H9 (cell line): ENCODE results near the gene MUC2. TPM values are rescaled to one million over a fixed set of nuclear protein-coding genes. Genes with fewer than 3 reads are reported as not detected.

Experiments used
- DNase-seq: peaks from one replicate; pipeline ENCODE4 v3.0.0-alpha.2; 2017
- H2AFZ ChIP-seq: one replicate; pipeline ENCODE4 v1.6.1; 2013; ENCODE audit warnings: mild to moderate bottlenecking, low read length, control low read depth, moderate library complexity
- H2AK5ac ChIP-seq: 2 replicates; pipeline ENCODE4 v1.6.1; 2013; ENCODE audit warnings: low read length, control low read depth, mixed read lengths; ENCODE audit not compliant: insufficient read length
- H2BK120ac ChIP-seq: one replicate; pipeline ENCODE4 v1.6.1; 2013; ENCODE audit warnings: low read depth, mild to moderate bottlenecking, low read length, control low read depth, inconsistent platforms; ENCODE audit not compliant: poor library complexity, severe bottlenecking
- H2BK12ac ChIP-seq: 2 replicates; pipeline ENCODE4 v1.6.1; 2013; ENCODE audit warnings: low read length, control low read depth, mixed read lengths, low read depth; ENCODE audit not compliant: insufficient read length
- H2BK15ac ChIP-seq: 2 replicates; pipeline ENCODE4 v1.6.1; 2013; ENCODE audit warnings: low read depth, low read length, control low read depth
- H2BK20ac ChIP-seq: one replicate; pipeline ENCODE4 v1.6.1; 2013; ENCODE audit warnings: low read depth, mild to moderate bottlenecking, low read length, control low read depth, inconsistent platforms; ENCODE audit not compliant: poor library complexity, severe bottlenecking
- H2BK5ac ChIP-seq: 2 replicates; pipeline ENCODE4 v1.6.1; 2013; ENCODE audit warnings: low read length, control low read depth, mixed read lengths; ENCODE audit not compliant: insufficient read length
- H3K14ac ChIP-seq: 2 replicates; pipeline ENCODE4 v1.6.1; 2013; ENCODE audit warnings: low read length, control low read depth; ENCODE audit not compliant: insufficient read depth
- H3K18ac ChIP-seq: 2 replicates; pipeline ENCODE4 v1.6.1; 2013; ENCODE audit warnings: low read depth, mild to moderate bottlenecking, mixed read lengths, low read length, control low read depth; ENCODE audit not compliant: insufficient read length
- H3K23ac ChIP-seq: 2 replicates; pipeline ENCODE4 v1.6.1; 2013; ENCODE audit warnings: low read length, control low read depth, mixed read lengths, low read depth; ENCODE audit not compliant: insufficient read length
- H3K23me2 ChIP-seq: 2 replicates; pipeline ENCODE4 v1.6.1; 2013; ENCODE audit warnings: low read depth, mild to moderate bottlenecking, mixed read lengths, low read length, control low read depth; ENCODE audit not compliant: insufficient read length, poor library complexity, severe bottlenecking
- H3K27ac ChIP-seq: 2 replicates; pipeline ENCODE4 v1.5.1; 2013; ENCODE audit warnings: low read length, control low read depth, mixed read lengths, low read depth; ENCODE audit not compliant: insufficient read length
- H3K27me3 ChIP-seq: 2 replicates; pipeline ENCODE4 v1.6.1; 2013; ENCODE audit warnings: low read length, control low read depth, inconsistent platforms; ENCODE audit not compliant: insufficient read depth
- H3K4ac ChIP-seq: 2 replicates; pipeline ENCODE4 v1.6.1; 2013; ENCODE audit warnings: low read depth, mild to moderate bottlenecking, control low read depth, inconsistent platforms, low read length, moderate library complexity
- H3K4me1 ChIP-seq: 2 replicates; pipeline ENCODE4 v1.6.1; 2013; ENCODE audit warnings: low read length, control low read depth, inconsistent platforms; ENCODE audit not compliant: insufficient read depth
- H3K4me2 ChIP-seq: 2 replicates; pipeline ENCODE4 v1.6.1; 2013; ENCODE audit warnings: low read length, control low read depth, mixed read lengths; ENCODE audit not compliant: insufficient read length, insufficient read depth
- H3K56ac ChIP-seq: 2 replicates; pipeline ENCODE4 v1.6.1; 2013; ENCODE audit warnings: low read depth, mild to moderate bottlenecking, mixed read lengths, low read length, control low read depth; ENCODE audit not compliant: insufficient read length
- H3K79me1 ChIP-seq: 2 replicates; pipeline ENCODE4 v1.6.1; 2013; ENCODE audit warnings: low read depth, mild to moderate bottlenecking, moderate library complexity, low read length, control low read depth, inconsistent platforms; ENCODE audit not compliant: insufficient read depth, poor library complexity, severe bottlenecking
- H3K79me2 ChIP-seq: 2 replicates; pipeline ENCODE4 v1.6.1; 2013; ENCODE audit warnings: low read length, control low read depth, inconsistent platforms; ENCODE audit not compliant: insufficient read depth
- H3K9ac ChIP-seq: 2 replicates; pipeline ENCODE4 v1.6.1; 2013; ENCODE audit warnings: low read length, control low read depth, mixed read lengths; ENCODE audit not compliant: insufficient read length; ENCODE audit errors: extremely low read depth
- H3K9me3 ChIP-seq: one replicate; pipeline ENCODE4 v1.6.1; 2013; ENCODE audit warnings: low read depth, low read length, inconsistent platforms; ENCODE audit not compliant: control insufficient read depth
- H3T11ph ChIP-seq: one replicate; pipeline ENCODE4 v1.6.1; 2013; ENCODE audit warnings: mild to moderate bottlenecking, low read length, control low read depth, inconsistent platforms
- H4K20me1 ChIP-seq: one replicate; pipeline ENCODE4 v1.6.1; 2013; ENCODE audit not compliant: control insufficient read depth, insufficient read length, insufficient read depth
- H4K5ac ChIP-seq: 2 replicates; pipeline ENCODE4 v1.6.1; 2013; ENCODE audit warnings: low read depth, mild to moderate bottlenecking, mixed read lengths, low read length, control low read depth; ENCODE audit not compliant: insufficient read length
- H4K8ac ChIP-seq: replicated peaks from 2 replicates; pipeline ENCODE4 v1.6.1; 2013; ENCODE audit warnings: low read length, control low read depth, mixed read lengths, low read depth; ENCODE audit not compliant: insufficient read length
- H4K91ac ChIP-seq: 2 replicates; pipeline ENCODE4 v1.6.1; 2013; ENCODE audit warnings: low read depth, mild to moderate bottlenecking, moderate library complexity, mixed read lengths, low read length, control low read depth; ENCODE audit not compliant: insufficient read length
- H3K27ac Mint-ChIP-seq, 3 experiments: 2 replicates in 2 of 3; 3 replicates in 1 of 3; pipeline ENCODE4 v1.8.0; 2020 to 2021; ENCODE audit warnings: mixed read lengths in 3 of 3, mild to moderate bottlenecking in 1 of 3, moderate library complexity in 1 of 3
- H3K27me3 Mint-ChIP-seq: 2 replicates; pipeline ENCODE4 v1.8.0; 2021; ENCODE audit warnings: low read depth, mild to moderate bottlenecking, moderate library complexity, mixed read lengths
- H3K36me3 Mint-ChIP-seq, 3 experiments: 2 replicates in 2 of 3; 3 replicates in 1 of 3; pipeline ENCODE4 v1.8.0; 2020 to 2021; ENCODE audit warnings: low read depth in 3 of 3, mixed read lengths in 3 of 3; ENCODE audit not compliant: insufficient read depth in 1 of 3
- H3K4me1 Mint-ChIP-seq, 2 experiments: 2 replicates each; pipeline ENCODE4 v1.8.0; 2020; ENCODE audit warnings: mixed read lengths in 2 of 2
- H3K4me3 Mint-ChIP-seq, 2 experiments: 2 replicates in 1 of 2; 3 replicates in 1 of 2; pipeline ENCODE4 v1.8.0; 2020 to 2021; ENCODE audit warnings: mild to moderate bottlenecking in 2 of 2, mixed read lengths in 2 of 2, moderate library complexity in 1 of 2
- H3K9me3 Mint-ChIP-seq, 2 experiments: 2 replicates in 1 of 2; 3 replicates in 1 of 2; pipeline ENCODE4 v1.8.0; 2020; ENCODE audit warnings: mild to moderate bottlenecking in 2 of 2, mixed read lengths in 2 of 2, moderate library complexity in 1 of 2
- CTCF ChIP-seq: fragments of 200-600 bp; sonication (generic); conservative IDR thresholded peaks from 3 replicates; pipeline ENCODE4 v1.8.0; 2021; ENCODE audit warnings: antibody characterized with exemption, mild to moderate bottlenecking
- WGBS: extraction: QIAGEN DNeasy Blood & Tissue Kit; methylation state at CpG from one replicate; pipeline ENCODE4 v1.1.7; 2013; ENCODE audit warnings: missing lambda C conversion rate, low lambda C conversion rate, mixed read lengths; ENCODE audit not compliant: insufficient read length; ENCODE audit errors: extremely low coverage; 5-methylcytosine and 5-hydroxymethylcytosine counted together
- total RNA-seq: library from RNA; stranded (reverse); gene quantifications from 2 replicates; pipeline ENCODE4 v1.2.1, GENCODE V29; 2021

MUC2 gene
- total RNA-seq, 1 experiment from 2014 or later: not detected

- Histone ChIP-seq H3K18ac (no peak overlapping the region), H3K27ac (no peak overlapping the region), H3K23ac (no peak overlapping the region), H4K5ac (no peak overlapping the region), H2BK120ac (no peak overlapping the region), H2BK15ac (no peak overlapping the region), H4K91ac (no peak overlapping the region), H4K20me1 (no peaks in the 10 kb centered on the region), H3T11ph (no peak overlapping the region), H3K14ac (no peak overlapping the region), H2BK20ac (no peak overlapping the region), H3K4me1 (no peaks in the 10 kb centered on the region), H3K56ac (no peak overlapping the region), H3K79me1 (no peaks in the 10 kb centered on the region), H3K9ac (no peak overlapping the region), H3K4ac (no peak overlapping the region), H3K79me2 (no peaks in the 10 kb centered on the region), H3K9me3 (no peaks in the 10 kb centered on the region), H3K4me2 (no peak overlapping the region), H2AK5ac (no peak overlapping the region), H3K23me2 (no peaks in the 10 kb centered on the region), H2BK12ac (no peak overlapping the region), H2BK5ac (no peak overlapping the region), H2AFZ (no peak overlapping the region), H4K8ac (no peak overlapping the region), H3K27me3 (no peaks in the 10 kb centered on the region)
- whole genome bisulfite sequencing: no CpG with 5 or more reads among the region's 8 CpGs
- Mint-ChIP-seq H3K4me1 (no peaks in the 10 kb centered on the region), H3K36me3 (no peaks in the 10 kb centered on the region), H3K9me3 (peaks cover 0 to 6% of the 10 kb centered on the region in 2 experiments; a peak in 2 of 5 replicates), H3K27ac (no peak overlapping the region), H3K27me3 (no peaks in the 10 kb centered on the region), H3K4me3 (no peak overlapping the region; a peak in 1 of 5 replicates)
- no peak for TF ChIP-seq CTCF
- no peak for DNase-seq
These were observed 40.7 kb upstream of the MUC2 start for GRCh38 chr11:1034001-1034400.
